Right ventricle myocardium inferior (tissue), 1 donor: ENCODE results near the gene OR56A3. TPM values are rescaled to one million over a fixed set of nuclear protein-coding genes. Genes with fewer than 3 reads are reported as not detected.
"Not testable (repeated sequence)": the region's sequence is repeated elsewhere in the genome, so short reads cannot be mapped to it uniquely, and the experiment has no call there.

Experiments
- ATAC-seq: fragments of 200-7000 bp; cut with Tn5 transposase; one replicate; pipeline ENCODE4 v1.9.1; 2020; ENCODE audit warnings: mild to moderate bottlenecking, moderate library complexity
- DNase-seq: peaks from one replicate; pipeline ENCODE4 v3.0.0; 2021; ENCODE audit errors: missing footprints
- intact Hi-C: fragments of 100-400 bp; cut with DNase I; formaldehyde crosslinking; loops from one replicate; pipeline ENCODE4 v1.11.0; 2022
- long read RNA-seq: library from polyadenylated mRNA; unstranded; transcript quantifications from one replicate; pipeline ENCODE4 v2.0.0, GENCODE V29; 2021
- total RNA-seq: library from RNA; stranded (reverse); fragmentation: NEBNext Ultra II Directional; extraction: Animal tissue kit (Norgen Biotek cat#: 25700); gene quantifications from one replicate; pipeline ENCODE4 v1.2.1, GENCODE V29; 2021
- donor health status: DM: no; HTN: yes; CAD: no; lungs with severe emphysema.

The OR56A3 gene
- not detected for total RNA-seq
- long read RNA-seq: 0 reads

GRCh38 chr11:5941951-5942350 lies at the start of gene OR56A3:
Gene OR56A3 (plus strand): TSS chr11:5942251. CDS start chr11:5947347, 5,096 bp downstream.
- ATAC-seq (no peak), DNase-seq (no peak)
- intact Hi-C loops: no loop called here

- ATAC-seq: no peak
- no peak for DNase-seq
- intact Hi-C loops: no loop called here
Observed at GRCh38 chr11:5892908-5893307, 49.1 kb upstream of the OR56A3 start, which contains the start of gene OR52E5. Gene OR52E5 (plus strand): TSS chr11:5893208. CDS start chr11:5900777, 7,569 bp downstream.

- intact Hi-C loops: no loop called here
- ATAC-seq (no peak), DNase-seq (no peak)
Observed at GRCh38 chr11:5899534-5899933, 42.5 kb upstream of the OR56A3 start.

GRCh38 chr11:5910540-5910939 lies 31.5 kb upstream of the OR56A3 start:
- ATAC-seq (no peak), DNase-seq (no peak)
- intact Hi-C loops: no loop called here

GRCh38 chr11:5922749-5923426 lies 19.2 kb upstream of the OR56A3 start:
- ATAC-seq (no peak), DNase-seq (no peak)
- intact Hi-C loops: no loop called here

GRCh38 chr11:5923427-5923776 lies 18.6 kb upstream of the OR56A3 start:
- no peak for DNase-seq
- intact Hi-C loops: no loop called here
- no peak for ATAC-seq

- intact Hi-C loops: no loop called here
- DNase-seq: no peak
- ATAC-seq: no peak
Observed at GRCh38 chr11:5923794-5924193, 18.3 kb upstream of the OR56A3 start.

GRCh38 chr11:5928271-5928670 lies 13.8 kb upstream of the OR56A3 start:
- ATAC-seq: no peak
- intact Hi-C loops: no loop called here
- DNase-seq: no peak

GRCh38 chr11:5928811-5929210 lies 13.2 kb upstream of the OR56A3 start:
- intact Hi-C loops: no loop called here
- no peak for ATAC-seq

GRCh38 chr11:5929571-5930368 lies 12.3 kb upstream of the OR56A3 start:
- no peak for DNase-seq
- no peak for ATAC-seq
- intact Hi-C loops: no loop called here

More at GRCh38 chr11:5928811-5929210, 13.2 kb upstream of the OR56A3 start:
- no peak for DNase-seq

GRCh38 chr11:5930614-5931013 lies 11.4 kb upstream of the OR56A3 start:
- intact Hi-C loops: no loop called here
- no peak for ATAC-seq
- no peak for DNase-seq

GRCh38 chr11:5931061-5931460 lies 11.0 kb upstream of the OR56A3 start:
- DNase-seq (no peak), ATAC-seq (no peak)
- intact Hi-C loops: no loop called here

- intact Hi-C loops: no loop called here
- DNase-seq: no peak
Observed at GRCh38 chr11:5932671-5933070, 9.4 kb upstream of the OR56A3 start.

GRCh38 chr11:5933116-5933515 lies 8.9 kb upstream of the OR56A3 start:
- intact Hi-C loops: no loop called here
- no peak for ATAC-seq
- no peak for DNase-seq

More at GRCh38 chr11:5932671-5933070, 9.4 kb upstream of the OR56A3 start:
- ATAC-seq: no peak

- intact Hi-C loops: no loop called here
- DNase-seq: no peak
- no peak for ATAC-seq
Observed at GRCh38 chr11:5937868-5938602, 4.0 kb upstream of the OR56A3 start.

- no peak for DNase-seq
- intact Hi-C loops: no loop called here
- no peak for ATAC-seq
Observed at GRCh38 chr11:5938603-5938965, 3.5 kb upstream of the OR56A3 start.

GRCh38 chr11:5940748-5941147 lies 1.3 kb upstream of the OR56A3 start:
- no peak for ATAC-seq
- intact Hi-C loops: no loop called here
- no peak for DNase-seq

- ATAC-seq (no peak), DNase-seq (no peak)
Observed at GRCh38 chr11:5955586-5955985, 13.5 kb downstream of the OR56A3 start.

GRCh38 chr11:5960704-5961320 lies 18.8 kb downstream of the OR56A3 start:
- ATAC-seq, DNase-seq, intact Hi-C loops: not testable (repeated sequence)

More at GRCh38 chr11:5955586-5955985, 13.5 kb downstream of the OR56A3 start:
- intact Hi-C loops: no loop called here
